HCT116 (cell line): Measurements from ENCODE around the gene LRP2BP. TPM values are rescaled to one million over a fixed set of nuclear protein-coding genes. Genes with fewer than 3 reads are reported as not detected.

Experiments
- ATAC-seq: fragments of 200-7000 bp; cut with Tn5 transposase; 2 replicates; pipeline ENCODE4 v1.9.1; 2020; ENCODE audit warnings: mild to moderate bottlenecking, moderate library complexity
- BruUV-seq: library from RNA; stranded (reverse); fragments of 400-500 nt; replicated peaks from 2 replicates; lab custom pipeline; 2021; lab: Mats Ljungman, UMichigan
- CTCF ChIA-PET: fragments of 300-600 bp; sonication (Branson Sonifier 250); formaldehyde crosslinking; loops from one replicate; lab custom pipeline; 2021; ENCODE audit warnings: antibody characterized with exemption; lab: Charles Lee
- POLR2A ChIA-PET: fragments of 300-600, 350-600 bp; sonication (Branson Sonifier 250); formaldehyde crosslinking; loops from one replicate; lab custom pipeline; 2021; ENCODE audit warnings: antibody characterized with exemption; lab: Charles Lee
- RAD21 ChIA-PET, 2 experiments: fragments of 300-600 bp; sonication (Branson Sonifier 250); formaldehyde crosslinking; loops; one replicate each; lab custom pipeline; 2023; ENCODE audit warnings: low total read pairs in 2 of 2; ENCODE audit not compliant: uncharacterized antibody in 2 of 2, unreplicated experiment in 2 of 2, low non-redundant PET in 1 of 2; lab: Charles Lee
- DNase-seq: peaks from one replicate; pipeline ENCODE4 v3.0.0-alpha.2; 2010; ENCODE audit warnings: low read depth, low spot score
- H2AFZ ChIP-seq: fragments of 200-600 bp; shearing (Covaris generic), sonication (generic); 2 replicates; pipeline ENCODE4 v1.6.1; 2017; ENCODE audit warnings: low read depth, mixed run types, mixed read lengths, antibody characterized with exemption, low read length; ENCODE audit not compliant: poor library complexity, severe bottlenecking
- H3K27ac ChIP-seq: 2 replicates; pipeline ENCODE4 v1.5.1; 2012; ENCODE audit warnings: low read depth, low read length
- H3K27me3 ChIP-seq: fragments of 200-600 bp; sonication (generic); 2 replicates; pipeline ENCODE4 v1.6.1; 2016; ENCODE audit warnings: mixed run types, low read length, mixed read lengths; ENCODE audit not compliant: insufficient read depth
- H3K36me3 ChIP-seq, 2 experiments: fragments of 200-500 bp in 1 of 2; fragments of 200-600 bp in 1 of 2; sonication (Bioruptor generic) in 1 of 2; sonication (generic) in 1 of 2; 2 replicates each; pipeline versions ENCODE4 v1.5.1 to v1.6.1; 2014 to 2016; ENCODE audit warnings: low read length in 2 of 2, inconsistent platforms in 1 of 2, mixed read lengths in 1 of 2, mixed run types in 1 of 2; ENCODE audit not compliant: insufficient read depth in 2 of 2, control insufficient read depth in 1 of 2
- H3K4me1 ChIP-seq, 2 experiments: fragments of 200-600 bp in 1 of 2; sonication (generic) in 1 of 2; 2 replicates each; pipeline versions ENCODE4 v1.5.1 to v1.6.1; 2012 to 2017; ENCODE audit warnings: low read length in 2 of 2, inconsistent platforms in 1 of 2, mild to moderate bottlenecking in 1 of 2, mixed read lengths in 1 of 2, mixed run types in 1 of 2, moderate library complexity in 1 of 2; ENCODE audit not compliant: insufficient read depth in 2 of 2, control insufficient read depth in 1 of 2
- H3K4me2 ChIP-seq: fragments of 200-600 bp; sonication (generic); 2 replicates; pipeline ENCODE4 v1.6.1; 2017; ENCODE audit warnings: mixed run types, low read length, mixed read lengths
- H3K4me3 ChIP-seq, 2 experiments: fragments of 200-600 bp in 1 of 2; sonication (generic) in 1 of 2; replicated peaks in 1 of 2; 2 replicates each; pipeline ENCODE4 v1.5.1; 2011 to 2016; ENCODE audit warnings: low read length in 2 of 2, control low read depth in 1 of 2, low read depth in 1 of 2, mild to moderate bottlenecking in 1 of 2, mixed read lengths in 1 of 2, mixed run types in 1 of 2
- H3K79me2 ChIP-seq: fragments of 200-600 bp; sonication (generic); 2 replicates; pipeline ENCODE4 v1.6.1; 2017; ENCODE audit warnings: mild to moderate bottlenecking, mixed run types, low read length, moderate library complexity, mixed read lengths; ENCODE audit not compliant: insufficient read depth
- H3K9ac ChIP-seq: fragments of 200-600 bp; sonication (generic); 2 replicates; pipeline ENCODE4 v1.6.1; 2016; ENCODE audit warnings: low read length, mixed read lengths
- H3K9me2 ChIP-seq: fragments of 200-600 bp; sonication (generic), shearing (Covaris generic); 2 replicates; pipeline ENCODE4 v1.6.1; 2017; ENCODE audit warnings: mixed run types, mild to moderate bottlenecking, moderate library complexity; ENCODE audit not compliant: insufficient read depth
- H3K9me3 ChIP-seq, 2 experiments: fragments of 200-500 bp in 1 of 2; fragments of 200-600 bp in 1 of 2; sonication (Bioruptor generic) in 1 of 2; sonication (generic) in 1 of 2; 2 replicates each; pipeline ENCODE4 v1.6.1; 2014 to 2017; ENCODE audit warnings: low read length in 2 of 2, mixed read lengths in 2 of 2, inconsistent platforms in 1 of 2, low read depth in 1 of 2, mild to moderate bottlenecking in 1 of 2, mixed run types in 1 of 2, moderate library complexity in 1 of 2; ENCODE audit not compliant: control insufficient read depth in 1 of 2, insufficient read depth in 1 of 2
- H4K20me1 ChIP-seq: fragments of 200-600 bp; sonication (generic), shearing (Covaris generic); 2 replicates; pipeline ENCODE4 v1.6.1; 2017; ENCODE audit warnings: mixed run types, mild to moderate bottlenecking, moderate library complexity; ENCODE audit not compliant: insufficient read depth
- CBX3 ChIP-seq: IDR thresholded peaks from 2 replicates; pipeline ENCODE4 v1.6.1; 2012; ENCODE audit warnings: low read depth
- ELF1 ChIP-seq: IDR thresholded peaks from 2 replicates; pipeline ENCODE4 v1.6.1; 2012; ENCODE audit warnings: low read depth, borderline replicate concordance
- EZH2 ChIP-seq: fragments of 200-600 bp; sonication (generic); IDR thresholded peaks from 2 replicates; pipeline ENCODE4 v1.6.1; 2017; ENCODE audit warnings: antibody characterized with exemption, mixed run types
- JUND ChIP-seq: IDR thresholded peaks from 2 replicates; pipeline ENCODE4 v1.6.1; 2012
- POLR2AphosphoS5 ChIP-seq: IDR thresholded peaks from 2 replicates; pipeline ENCODE4 v1.6.1; 2011; ENCODE audit warnings: mild to moderate bottlenecking, low read depth, low read length, moderate library complexity
- RAD21 ChIP-seq: IDR thresholded peaks from 2 replicates; pipeline ENCODE4 v1.6.1; 2012; ENCODE audit warnings: low read depth, mild to moderate bottlenecking
- YY1 ChIP-seq: IDR thresholded peaks from 2 replicates; pipeline ENCODE4 v1.6.1; 2011; ENCODE audit warnings: low read length, low read depth, moderate library complexity, mild to moderate bottlenecking; ENCODE audit not compliant: insufficient replicate concordance; ENCODE audit errors: extremely low read depth
- ZFX ChIP-seq: fragments of 450-650 bp; IDR thresholded peaks from 2 replicates; pipeline ENCODE4 v1.6.1; 2017
- ZNF274 ChIP-seq: fragments of 200-500 bp; sonication (Bioruptor generic); IDR thresholded peaks from 2 replicates; pipeline ENCODE4 v1.6.1; 2014; ENCODE audit warnings: mild to moderate bottlenecking, low read depth, low read length, inconsistent platforms
- intact Hi-C: fragments of 100-400 bp; cut with micrococcal nuclease; formaldehyde crosslinking; loops from 2 replicates; pipeline ENCODE4 v1.10.0; 2022
- total RNA-seq: library from RNA; stranded (reverse); gene quantifications from one replicate; pipeline ENCODE4 v1.2.1, GENCODE V29; 2021; ENCODE audit not compliant: unreplicated experiment
- TF ChIP-seq, protein P1 (sequence below): IDR thresholded peaks from 2 replicates; pipeline ENCODE4 v1.6.1; 2012
- TF ChIP-seq, protein P2 (sequence below), 3 experiments: fragments of 200-600 bp in 1 of 3; sonication (generic) in 1 of 3; IDR thresholded peaks in 2 of 3; conservative IDR thresholded peaks in 1 of 3; 2 replicates each; pipeline ENCODE4 v1.5.1; 2012 to 2017; ENCODE audit warnings: low read depth in 2 of 3, low read length in 2 of 3, antibody characterized with exemption in 1 of 3, borderline replicate concordance in 1 of 3, control low read depth in 1 of 3, mild to moderate bottlenecking in 1 of 3, mixed read lengths in 1 of 3, mixed run types in 1 of 3, moderate library complexity in 1 of 3; ENCODE audit not compliant: insufficient read depth in 1 of 3
- TF ChIP-seq, protein P3 (sequence below): IDR thresholded peaks from 2 replicates; pipeline ENCODE4 v1.6.1; 2011; ENCODE audit warnings: mild to moderate bottlenecking, low read length, moderate library complexity; ENCODE audit not compliant: insufficient replicate concordance; ENCODE audit errors: extremely low read depth

LRP2BP gene
- total RNA-seq, 1 experiment from 2014 or later, result 2.9 TPM

DNA sequence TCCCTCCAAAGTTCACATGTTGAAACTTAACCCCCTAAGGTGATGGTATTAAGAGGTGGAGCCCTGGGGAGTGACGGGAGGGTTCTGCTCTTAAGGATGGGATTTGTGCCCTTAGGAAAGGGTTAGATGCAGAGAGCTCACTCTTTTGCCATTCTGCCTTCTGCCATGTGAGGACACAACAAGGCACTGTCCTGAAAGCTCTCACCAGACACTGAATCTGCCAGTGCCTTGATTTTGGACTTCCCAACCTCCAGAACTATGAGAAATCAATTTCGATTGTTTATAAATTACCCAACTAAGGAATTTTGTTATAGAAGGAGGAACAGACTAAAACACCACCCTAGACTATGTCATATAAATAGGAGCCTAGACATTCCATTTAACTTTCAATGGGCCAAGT lies 11.7 kb downstream of the LRP2BP start:
- H3K9me2 ChIP-seq, result no peaks in the 10 kb centered on the region
- no TSS peak for BruUV-seq
- no peak for ATAC-seq
- H4K20me1 ChIP-seq, result no peaks in the 10 kb centered on the region
- TF ChIP-seq YY1 (no peak), RAD21 (no peak), ZFX (no peak), ELF1 (no peak), CBX3 (no peak), EZH2 (no peak), ZNF274 (no peak), POLR2AphosphoS5 (no peak), JUND (no peak)
- TF ChIP-seq, protein P1, sequence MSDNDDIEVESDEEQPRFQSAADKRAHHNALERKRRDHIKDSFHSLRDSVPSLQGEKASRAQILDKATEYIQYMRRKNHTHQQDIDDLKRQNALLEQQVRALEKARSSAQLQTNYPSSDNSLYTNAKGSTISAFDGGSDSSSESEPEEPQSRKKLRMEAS, result no peak
- TF ChIP-seq, protein P2, sequence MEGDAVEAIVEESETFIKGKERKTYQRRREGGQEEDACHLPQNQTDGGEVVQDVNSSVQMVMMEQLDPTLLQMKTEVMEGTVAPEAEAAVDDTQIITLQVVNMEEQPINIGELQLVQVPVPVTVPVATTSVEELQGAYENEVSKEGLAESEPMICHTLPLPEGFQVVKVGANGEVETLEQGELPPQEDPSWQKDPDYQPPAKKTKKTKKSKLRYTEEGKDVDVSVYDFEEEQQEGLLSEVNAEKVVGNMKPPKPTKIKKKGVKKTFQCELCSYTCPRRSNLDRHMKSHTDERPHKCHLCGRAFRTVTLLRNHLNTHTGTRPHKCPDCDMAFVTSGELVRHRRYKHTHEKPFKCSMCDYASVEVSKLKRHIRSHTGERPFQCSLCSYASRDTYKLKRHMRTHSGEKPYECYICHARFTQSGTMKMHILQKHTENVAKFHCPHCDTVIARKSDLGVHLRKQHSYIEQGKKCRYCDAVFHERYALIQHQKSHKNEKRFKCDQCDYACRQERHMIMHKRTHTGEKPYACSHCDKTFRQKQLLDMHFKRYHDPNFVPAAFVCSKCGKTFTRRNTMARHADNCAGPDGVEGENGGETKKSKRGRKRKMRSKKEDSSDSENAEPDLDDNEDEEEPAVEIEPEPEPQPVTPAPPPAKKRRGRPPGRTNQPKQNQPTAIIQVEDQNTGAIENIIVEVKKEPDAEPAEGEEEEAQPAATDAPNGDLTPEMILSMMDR (IDR thresholded peaks at IDR 0.05 in 2 of 3, conservative IDR thresholded peaks at IDR 0.05 in 1 of 3; ENCODE audit: borderline replicate concordance in 1 of 3, insufficient read depth in 1 of 3, low read depth in 2 of 3, low read length in 2 of 3), result no peak
- TF ChIP-seq, protein P3, sequence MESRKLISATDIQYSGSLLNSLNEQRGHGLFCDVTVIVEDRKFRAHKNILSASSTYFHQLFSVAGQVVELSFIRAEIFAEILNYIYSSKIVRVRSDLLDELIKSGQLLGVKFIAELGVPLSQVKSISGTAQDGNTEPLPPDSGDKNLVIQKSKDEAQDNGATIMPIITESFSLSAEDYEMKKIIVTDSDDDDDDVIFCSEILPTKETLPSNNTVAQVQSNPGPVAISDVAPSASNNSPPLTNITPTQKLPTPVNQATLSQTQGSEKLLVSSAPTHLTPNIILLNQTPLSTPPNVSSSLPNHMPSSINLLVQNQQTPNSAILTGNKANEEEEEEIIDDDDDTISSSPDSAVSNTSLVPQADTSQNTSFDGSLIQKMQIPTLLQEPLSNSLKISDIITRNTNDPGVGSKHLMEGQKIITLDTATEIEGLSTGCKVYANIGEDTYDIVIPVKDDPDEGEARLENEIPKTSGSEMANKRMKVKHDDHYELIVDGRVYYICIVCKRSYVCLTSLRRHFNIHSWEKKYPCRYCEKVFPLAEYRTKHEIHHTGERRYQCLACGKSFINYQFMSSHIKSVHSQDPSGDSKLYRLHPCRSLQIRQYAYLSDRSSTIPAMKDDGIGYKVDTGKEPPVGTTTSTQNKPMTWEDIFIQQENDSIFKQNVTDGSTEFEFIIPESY, result no peak
- RAD21 ChIA-PET, result no interaction called here
- no peak for DNase-seq
- H3K79me2 ChIP-seq, result no peaks in the 10 kb centered on the region
- H2AFZ ChIP-seq, result no peak overlapping the region
- CTCF ChIA-PET, result no interaction called here
- H3K4me2 ChIP-seq, result no peak overlapping the region
- intact Hi-C loops, result no loop called here
- H3K9me3 ChIP-seq, result no peaks in the 10 kb centered on the region
- H3K36me3 ChIP-seq, result no peaks in the 10 kb centered on the region
- H3K4me3 ChIP-seq, result no peak overlapping the region
- H3K9ac ChIP-seq, result no peak overlapping the region
- no peaks in the 10 kb centered on the region for H3K27me3 ChIP-seq
- POLR2A ChIA-PET, result interaction anchor here (1.0 kb wide), 1 partner anchor 12 kb away, joined by 4 read pairs; the partner anchor contains the start of gene ANKRD37
- no peak overlapping the region for H3K27ac ChIP-seq
- peaks cover 5 to 7% of the 10 kb centered on the region in 2 experiments; a peak in 2 of 4 replicates for H3K4me1 ChIP-seq
